ENCODE results near the gene UBXN6.

Gene UBXN6

DNA sequence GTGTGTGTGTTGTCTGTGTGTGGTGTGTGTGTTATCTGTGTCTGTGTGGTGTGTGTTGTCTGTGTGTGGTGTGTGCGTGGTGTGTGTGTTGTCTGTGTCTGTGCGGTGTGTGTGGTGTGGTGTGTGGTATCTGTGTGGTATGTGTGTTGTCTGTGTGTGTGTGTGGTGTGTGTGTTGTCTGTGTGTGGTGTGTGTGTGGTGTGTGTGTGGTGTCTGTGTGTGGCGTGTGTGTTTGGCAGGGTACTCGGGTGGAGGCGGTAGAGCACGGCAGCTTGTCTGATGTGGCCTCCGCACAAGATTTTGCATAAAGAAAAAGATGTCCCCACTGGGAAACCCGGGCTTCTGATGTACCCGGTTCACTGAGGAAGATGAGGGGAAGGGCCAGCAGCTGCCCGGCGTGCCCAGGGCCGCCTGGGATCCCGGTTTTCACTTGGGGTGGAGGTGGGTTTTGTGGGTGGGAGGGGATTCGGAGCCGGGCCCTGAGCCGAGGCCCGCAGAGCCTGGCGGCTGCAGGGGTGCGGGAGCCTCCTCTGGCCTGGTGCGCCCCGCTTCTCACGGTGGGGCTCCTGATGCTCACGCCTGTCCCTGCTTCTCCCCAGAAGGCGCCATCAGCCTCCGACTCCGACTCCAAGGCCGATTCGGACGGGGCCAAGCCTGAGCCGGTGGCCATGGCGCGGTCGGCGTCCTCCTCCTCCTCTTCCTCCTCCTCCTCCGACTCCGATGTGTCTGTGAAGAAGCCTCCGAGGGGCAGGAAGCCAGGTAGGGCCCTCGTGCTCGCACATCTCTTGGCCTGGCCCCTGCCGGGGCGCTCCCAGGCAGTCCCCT, 35.7 kb upstream of the UBXN6 start:
- DNase-seq = no peak

DNA sequence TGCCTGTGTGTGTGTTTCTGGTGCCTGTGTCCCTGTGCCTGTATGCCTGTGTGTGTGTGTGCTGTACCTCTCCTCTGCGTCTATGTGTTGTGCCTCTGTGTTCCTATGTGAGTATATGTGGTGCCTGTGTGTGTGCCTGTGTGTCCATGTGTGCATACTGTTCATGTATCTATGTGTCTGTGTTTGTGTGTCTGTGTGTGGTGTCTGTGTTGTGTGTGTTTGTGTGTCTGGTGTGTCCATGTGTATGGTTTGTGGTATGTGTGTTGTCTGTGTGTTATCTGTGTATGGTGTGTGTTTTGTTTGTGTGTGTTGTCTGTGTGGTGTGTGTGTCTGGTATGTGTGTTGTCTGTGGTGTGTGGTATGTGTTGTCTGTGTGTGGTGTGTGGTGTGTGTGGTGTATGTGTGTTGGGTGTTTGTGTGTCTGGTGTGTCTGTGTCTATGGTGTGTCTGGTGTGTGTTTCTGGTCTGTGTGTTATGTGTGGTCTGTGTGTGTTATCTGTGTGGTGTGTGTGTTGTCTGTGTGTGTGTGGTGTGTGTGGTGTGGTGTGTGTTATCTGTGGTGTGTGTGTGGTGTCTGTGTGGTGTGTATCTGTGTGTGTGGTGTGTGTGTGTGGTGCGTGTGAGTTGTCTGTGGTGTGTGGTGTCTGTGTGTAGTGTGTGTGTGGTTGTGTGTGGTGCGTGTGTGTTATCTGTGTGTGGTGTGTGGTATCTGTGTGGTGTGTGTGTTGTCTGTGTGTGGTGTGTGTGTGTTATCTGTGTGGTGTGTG, 34.9 kb upstream of the UBXN6 start:
- DNase-seq = no peak

DNA sequence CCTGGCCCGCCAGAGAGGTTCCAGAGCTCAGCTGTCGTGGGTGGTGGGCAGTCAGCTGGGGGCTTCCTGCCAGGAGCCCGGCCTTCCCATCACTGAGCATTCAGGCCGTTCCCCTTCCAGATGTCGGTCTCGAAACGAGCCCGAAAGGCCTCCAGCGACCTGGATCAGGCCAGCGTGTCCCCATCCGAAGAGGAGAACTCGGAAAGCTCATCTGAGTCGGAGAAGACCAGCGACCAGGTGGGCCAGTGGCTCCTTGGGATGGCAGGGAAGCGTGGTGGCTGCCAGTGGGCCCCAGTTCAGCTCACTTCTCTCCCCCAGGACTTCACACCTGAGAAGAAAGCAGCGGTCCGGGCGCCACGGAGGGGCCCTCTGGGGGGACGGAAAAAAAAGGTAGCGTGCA, 33.9 kb upstream of the UBXN6 start:
- DNase-seq = no peak

DNA sequence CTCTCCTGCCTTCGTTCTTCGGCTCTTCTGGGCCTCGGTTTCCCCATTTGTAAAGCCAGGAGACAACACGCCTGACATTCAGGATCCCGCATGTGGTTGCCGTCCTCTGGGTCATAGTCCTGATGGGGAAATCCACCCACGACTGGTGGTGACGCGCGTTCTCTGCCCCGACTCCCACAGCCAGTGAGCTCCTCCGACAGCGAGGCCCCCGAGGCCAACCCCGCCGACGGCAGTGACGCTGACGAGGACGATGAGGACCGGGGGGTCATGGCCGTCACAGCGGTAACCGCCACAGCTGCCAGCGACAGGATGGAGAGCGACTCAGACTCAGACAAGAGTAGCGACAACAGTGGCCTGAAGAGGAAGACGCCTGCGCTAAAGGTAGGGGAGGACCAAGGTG, 30.9 kb upstream of the UBXN6 start:
- no peak for DNase-seq

DNA sequence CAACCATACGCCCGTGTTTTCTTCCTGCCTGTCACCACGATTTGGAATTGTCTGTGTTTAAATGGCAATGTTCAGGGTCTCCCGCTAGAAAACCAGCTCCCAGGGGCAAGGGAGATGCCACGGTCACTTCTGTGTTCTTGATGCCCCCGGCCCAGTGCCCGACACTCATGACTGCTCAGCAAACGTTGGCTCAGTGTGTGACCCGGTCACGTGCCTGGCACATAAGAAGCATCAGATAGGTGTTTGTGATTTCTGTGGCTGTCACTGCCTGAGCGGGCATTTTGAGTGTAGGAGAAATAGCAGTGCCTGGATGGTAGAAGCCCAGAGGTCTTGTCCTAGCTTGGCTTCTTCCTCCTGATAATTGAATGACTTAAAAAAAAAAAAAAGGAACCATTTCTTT, 30.0 kb upstream of the UBXN6 start:
- DNase-seq = no peak

DNA sequence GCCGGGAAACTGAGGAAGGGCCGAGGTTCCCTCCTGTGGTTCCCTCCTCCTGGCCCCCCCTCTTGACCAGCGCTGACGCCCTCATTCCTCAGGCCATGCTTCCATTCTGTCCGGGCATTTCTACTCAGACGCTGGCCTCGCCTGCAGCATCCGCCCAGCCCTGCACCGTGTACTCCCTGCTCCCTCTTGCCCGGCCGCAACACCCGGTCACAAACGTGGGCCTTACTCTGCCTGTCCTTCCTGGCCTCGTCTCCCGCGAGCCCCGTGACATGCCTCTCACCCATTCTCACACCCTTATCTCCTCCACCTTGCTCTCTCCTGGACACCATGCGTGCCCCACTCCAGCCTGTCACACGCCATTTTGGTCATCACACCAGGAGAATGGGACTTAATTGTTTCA, 25.8 kb upstream of the UBXN6 start:
- no peak for DNase-seq

DNA sequence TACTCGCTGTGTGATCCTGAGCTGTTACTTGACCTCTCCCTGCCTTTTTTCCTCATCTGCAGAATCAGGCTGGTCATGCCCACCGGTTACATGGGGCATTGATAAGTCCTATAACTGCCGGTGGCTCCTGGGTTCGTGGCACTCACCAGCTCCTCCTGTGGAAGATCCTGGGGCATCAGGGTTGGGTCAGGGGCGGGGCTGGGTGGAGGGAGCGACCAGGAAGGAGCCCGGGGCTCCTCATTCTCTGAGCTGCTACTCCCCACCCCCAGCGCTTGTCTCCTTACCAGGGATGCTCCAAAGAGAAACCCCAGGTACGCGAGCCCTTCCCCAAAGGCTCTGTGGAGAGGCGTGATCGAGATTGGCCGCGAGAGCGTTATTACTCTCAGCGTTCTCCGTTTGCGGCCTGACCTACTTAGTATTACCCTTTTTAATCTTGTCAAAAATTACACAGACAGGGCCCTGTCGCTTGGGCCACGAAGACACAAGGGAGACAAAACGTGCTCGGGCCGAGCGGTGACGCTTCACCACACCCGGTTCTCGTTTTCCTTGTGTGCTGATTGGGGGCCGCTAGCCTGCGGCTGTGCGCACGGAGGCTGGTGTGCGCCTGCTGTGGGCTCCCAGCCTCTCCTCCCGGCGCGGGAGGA, 25.2 kb upstream of the UBXN6 start:
- no peak for DNase-seq

DNA sequence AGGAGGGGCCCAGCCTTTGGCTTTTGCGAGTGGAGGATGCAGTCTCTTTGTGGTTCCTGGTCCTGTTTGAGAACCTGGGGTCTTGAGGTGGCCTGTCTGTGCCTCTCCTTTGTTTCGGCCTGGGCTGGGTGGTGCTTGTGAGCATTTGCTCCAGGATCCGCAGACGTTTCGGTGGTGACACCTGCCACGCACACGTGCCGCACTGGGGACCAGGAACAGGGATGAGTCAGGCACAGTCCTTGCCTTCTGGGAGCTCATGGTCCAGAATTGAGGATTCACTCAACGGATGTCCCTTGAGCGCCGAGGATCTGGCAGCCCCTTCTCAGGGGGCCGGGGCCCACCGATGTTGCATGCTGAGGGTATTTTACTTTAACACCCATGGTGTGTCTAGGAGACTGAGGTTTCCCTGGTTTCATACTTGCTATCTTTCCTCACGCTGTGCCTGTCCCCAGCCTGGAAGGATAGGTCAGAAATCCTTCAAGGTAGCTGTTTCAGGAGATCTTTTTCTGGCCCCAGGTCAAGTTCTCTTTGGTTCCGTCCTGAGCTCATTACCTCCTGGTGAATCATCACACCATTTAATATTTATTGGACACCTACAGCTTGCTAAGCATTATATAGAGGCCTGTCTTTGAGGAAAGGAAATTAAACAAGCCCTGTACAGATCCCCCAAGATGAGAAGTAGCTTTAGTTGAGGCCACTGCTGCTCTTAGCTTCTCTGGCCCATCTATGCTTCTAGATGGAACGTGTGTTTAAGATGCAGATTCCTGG, 19.6 kb upstream of the UBXN6 start:
- DNase-seq = no peak

DNA sequence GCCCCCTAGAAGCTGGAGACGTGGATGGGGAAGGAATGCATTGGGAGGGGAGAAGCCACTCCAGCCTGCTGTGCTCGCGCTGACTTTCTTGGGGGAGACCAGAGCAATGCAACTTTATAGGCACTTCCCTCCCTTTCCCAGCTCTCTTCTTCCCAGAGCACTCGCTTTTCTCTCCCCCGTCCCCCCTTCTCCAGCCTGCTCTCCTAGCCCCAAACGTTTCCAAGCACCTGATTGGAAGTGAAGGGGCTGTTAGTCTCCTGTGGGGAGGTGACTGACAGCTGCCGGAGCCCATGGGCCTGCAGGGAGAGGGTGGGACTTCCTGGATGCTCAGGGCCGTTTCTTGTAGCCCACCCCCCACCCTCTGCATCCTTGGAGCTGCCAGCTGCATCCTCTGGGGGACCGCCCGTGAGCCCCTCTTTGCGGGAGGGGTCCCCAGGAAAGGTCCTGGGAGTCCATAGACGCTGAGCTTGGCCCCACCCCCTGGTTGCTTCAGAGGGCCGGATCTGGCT, 17.0 kb upstream of the UBXN6 start:
- DNase-seq = peak; percentile 74

DNA sequence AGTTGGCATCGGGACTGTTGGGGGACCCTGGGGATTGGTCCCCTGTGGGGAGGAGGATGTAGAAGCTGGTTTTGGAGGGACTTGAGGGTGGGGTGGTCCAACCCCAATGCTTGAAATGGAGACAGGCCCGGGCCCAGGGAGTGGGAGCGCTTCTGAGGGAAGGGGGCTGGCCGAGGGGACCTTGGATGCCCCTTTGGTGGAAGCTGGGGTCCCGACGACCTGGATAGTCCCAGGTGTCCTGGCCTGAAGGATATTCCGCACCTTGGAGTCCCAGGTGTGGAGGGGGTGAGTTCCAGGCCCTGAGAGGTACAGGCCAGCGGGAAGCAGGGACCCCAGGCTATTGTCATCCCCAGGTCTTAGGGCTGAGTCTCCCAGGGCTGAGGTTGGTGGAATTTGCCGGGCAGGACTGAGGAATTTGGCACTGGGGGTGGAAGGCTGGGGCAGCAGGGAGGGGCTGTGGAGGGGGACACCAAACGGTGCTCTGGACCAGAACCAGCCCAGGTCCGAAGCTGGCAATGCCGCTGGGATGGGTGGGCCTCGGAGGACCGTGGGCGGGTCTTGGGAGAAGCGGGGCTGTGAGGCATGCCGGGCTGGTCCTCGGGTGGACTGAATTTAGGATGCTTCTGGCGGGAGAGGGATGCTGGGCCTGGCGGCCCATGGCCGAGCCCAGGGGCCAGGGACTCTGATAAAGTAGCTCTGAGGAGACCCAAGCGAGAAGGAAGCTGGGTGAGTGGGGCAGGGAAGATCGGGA, 16.3 kb upstream of the UBXN6 start:
- no peak for DNase-seq

DNA sequence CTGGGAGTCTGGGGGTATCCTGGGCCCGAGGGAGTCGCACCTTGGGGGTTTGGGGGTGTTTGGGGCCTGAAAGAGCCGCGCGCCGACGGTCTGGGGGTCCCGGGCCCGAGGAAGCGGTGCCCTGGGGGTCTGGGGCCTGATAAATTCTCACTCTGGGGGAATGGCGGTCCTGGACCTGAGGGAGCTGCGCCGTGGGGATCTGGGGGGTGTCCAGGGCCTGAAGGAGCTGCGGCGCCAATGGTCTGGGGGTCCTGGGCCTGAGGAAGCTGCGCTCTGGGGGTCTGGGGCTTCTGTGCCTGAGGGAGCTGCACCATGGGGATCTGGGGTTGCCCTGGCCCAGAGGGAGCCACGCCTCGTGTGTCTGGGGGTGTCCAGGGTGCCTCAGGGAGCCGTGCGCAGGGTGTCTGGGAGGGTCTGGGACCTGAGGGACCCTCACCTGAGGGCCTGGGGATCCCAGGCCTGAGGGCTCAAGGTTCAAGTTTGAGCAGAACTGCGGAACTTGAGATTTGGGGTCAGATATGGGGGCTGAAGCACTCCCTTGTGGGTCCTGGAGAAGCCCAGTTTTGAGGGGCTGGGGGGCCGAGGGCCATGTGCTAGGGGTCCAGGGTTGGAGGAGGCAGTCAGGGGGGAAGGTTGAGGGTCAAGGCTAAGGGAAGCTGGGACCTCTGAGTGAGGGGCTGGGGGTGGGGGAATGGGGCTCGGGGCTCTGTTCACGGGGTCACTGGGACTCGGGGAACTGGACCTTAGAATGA, 15.6 kb upstream of the UBXN6 start:
- DNase-seq = no peak

DNA sequence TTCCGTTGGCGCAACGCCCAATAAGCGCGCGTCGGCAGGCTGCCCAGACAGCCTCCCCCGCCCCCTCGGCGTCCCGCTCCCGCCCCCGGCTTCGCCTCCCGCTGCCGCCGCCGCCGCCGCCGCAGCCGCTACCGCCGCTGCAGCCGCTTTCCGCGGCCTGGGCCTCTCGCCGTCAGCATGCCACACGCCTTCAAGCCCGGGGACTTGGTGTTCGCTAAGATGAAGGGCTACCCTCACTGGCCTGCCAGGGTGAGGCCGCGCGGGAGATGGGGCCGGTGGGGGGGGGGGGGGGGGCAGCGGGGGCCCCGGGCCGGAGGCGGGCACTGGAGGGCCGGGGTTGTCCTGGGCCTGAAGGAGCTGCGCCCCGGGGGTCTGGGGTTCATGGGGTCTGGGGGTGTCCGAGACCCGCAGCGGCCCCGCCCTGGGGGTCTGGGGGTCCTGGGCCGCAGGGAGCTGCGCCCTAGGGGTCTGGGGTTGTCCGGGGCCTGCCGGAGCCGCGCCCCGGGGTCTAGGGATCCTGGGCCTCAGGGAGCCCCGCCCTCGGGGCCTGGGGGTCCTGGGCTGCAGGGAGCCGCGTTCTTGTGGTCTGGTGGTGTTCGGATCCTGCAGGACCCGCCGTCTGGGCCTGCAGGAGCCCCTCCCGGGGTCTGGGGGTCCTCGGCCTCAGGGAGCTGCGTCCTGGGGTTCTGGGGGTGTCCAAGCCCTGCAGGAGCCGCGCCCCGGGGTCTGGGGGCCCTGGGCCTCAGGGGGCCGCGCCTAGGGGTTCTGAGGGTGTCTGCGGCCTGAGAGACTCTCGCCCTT, 14.8 kb upstream of the UBXN6 start, which contains the start of gene HDGFL2:
TSS of gene HDGFL2 (plus strand) at position 124 of the 801 bp plus-strand sequence. CDS start at position 178, 54 bp downstream.
- DNase-seq = no peak

DNA sequence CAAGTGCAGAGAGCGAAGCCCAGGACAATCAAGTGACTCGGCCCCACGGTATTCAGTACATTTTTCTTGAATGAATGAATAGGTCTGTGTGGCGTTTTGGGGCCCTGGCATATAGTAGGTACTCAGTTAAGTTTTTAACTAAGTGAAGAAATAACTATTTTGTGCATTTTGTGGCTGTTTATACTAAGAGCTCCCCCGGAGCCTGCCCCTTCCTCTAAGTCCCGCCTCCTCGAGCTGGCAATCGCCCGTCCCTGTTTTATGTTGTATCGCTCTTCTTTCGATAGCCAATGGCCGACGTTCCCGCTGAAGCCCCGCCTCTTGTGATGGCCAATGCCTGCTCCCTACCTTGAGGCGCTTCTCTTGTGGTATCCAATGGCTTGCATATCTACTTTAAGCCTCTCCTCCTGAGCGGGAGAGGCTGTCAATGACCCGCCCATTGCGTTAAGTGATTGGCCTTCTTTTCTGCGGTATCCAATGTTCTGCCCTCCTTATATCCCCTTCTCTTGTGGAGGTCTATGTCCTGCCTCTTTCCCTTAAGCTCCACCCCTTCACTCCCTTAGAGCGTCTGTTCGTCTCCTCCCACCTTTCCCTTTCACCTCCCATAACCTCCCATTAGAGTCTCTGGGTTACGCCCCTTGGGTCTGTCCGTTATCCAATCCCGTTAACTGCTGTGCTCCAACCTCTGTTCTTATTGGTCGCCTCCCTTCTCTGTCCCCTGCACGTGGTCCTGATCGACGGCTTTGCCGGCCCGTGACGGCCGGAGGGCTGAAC, 14.0 kb upstream of the UBXN6 start:
- DNase-seq = peak; percentile 100

DNA sequence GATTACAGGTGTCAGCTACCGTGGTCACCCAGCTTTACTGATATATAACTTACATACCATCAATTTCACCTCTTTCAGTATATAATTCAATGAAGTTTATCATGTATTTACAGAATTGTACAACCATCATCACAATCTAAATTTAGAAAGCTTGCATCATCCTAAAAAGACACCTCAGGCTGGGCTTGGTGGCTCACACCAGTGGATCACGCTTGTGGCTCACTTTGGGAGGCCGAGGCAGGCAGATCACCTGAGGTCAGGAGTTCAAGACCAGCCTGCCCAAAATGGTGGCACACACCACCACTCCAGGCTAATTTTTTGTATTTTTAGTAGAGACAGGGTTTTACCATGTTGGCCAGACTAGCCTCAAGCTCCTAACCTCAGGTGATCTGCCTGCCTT, 10.2 kb upstream of the UBXN6 start:
- no peak for DNase-seq

DNA sequence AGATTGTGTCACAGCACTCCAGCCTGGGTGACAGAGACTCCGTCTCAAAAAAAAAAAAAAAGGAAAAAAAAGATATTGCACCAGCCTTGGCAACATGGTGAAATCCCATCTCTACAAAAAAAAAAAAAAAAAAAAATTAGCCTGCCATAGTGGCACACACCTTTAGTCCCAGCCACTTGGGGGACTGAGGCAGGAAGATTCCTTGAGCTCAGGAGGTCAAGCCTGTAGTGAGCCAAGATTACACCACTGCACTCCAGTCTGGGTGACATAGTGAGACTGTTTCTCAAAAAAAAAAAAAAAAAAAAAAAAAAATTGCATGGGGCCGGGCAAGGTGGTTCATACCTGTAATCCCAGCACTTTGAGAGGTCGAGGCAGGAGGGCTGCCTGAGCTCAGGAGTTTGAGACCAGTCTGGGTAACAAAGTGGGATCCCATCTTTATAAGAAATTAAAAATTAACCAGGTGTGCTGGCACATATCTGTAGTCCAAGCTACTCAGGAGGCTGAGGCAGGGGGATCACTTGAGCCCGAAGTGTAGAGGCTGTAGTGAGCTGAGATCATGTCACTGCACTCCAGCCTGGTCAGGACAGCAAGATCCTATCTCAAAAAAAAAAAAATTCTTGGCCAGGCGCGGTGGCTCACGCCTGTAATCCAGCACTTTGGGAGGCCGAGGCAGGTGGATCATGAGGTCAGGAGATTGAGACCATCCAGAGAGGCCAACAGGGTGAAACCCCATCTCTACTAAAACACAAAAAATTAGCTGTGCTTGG, 7.4 kb upstream of the UBXN6 start:
- DNase-seq = no peak

DNA sequence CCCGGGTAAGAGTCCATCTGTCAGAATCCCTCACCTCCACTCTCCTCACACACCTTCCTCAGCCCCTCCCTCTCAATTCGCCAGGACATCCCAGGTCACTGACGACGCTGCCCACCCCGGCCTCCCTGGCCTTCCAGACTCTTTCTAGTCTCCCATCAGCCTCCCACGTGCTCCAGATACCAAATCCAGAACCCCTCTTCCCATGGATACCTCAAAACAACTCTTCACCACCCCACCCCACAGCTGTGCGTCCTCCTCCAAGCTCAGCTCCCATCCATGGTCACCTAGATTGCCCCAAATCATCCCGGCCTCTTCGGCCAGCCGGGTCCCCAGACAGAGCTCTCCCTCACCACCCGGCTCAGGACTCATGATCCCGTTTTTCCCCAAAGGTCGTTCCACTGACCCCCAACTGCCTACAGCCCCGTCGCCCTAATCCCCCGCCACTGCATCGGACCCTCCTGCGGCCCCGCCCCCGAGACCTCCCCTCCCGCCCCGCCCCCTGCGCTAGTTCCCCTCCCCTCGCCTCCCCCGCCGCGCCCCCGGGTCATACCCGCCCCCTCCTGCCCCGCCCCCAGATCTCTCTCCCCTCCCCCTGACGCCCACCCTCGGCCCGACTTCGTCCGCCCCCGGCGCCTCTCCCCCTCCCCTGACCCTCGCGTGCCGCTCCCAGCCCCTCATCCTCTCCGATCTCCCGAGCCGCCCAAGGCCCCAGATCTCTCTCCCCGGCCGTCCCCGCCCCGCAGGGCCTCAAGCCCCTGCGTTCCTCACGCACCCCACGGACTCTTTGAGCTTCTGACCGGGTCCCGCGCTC, 546 bp downstream of the UBXN6 start:
- DNase-seq = peak; percentile 44

DNA sequence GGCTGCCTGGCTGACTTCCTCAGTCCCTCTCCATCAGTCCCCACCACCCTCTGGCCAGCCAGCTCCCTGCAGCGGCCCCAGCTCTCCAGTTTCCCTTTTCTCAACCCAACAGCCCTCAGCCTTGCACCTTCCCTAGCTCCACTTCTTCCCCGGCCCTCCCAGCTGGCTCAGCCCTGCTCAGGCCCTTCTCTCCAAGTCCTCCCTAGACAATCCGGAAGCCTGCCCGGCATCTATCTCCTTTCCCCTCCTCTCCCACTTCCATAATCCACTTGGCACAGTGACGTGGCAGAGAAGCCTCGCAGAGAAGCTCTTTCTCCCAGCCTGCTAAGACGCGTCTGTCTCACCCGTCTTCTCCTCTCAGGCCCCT, 1.1 kb downstream of the UBXN6 start:
- DNase-seq = peak; percentile 21
